ENCODE measurements around the gene DENND1C. TPM values are rescaled to one million over a fixed set of nuclear protein-coding genes. Genes with fewer than 3 reads are reported as not detected.

Gene DENND1C
- 0.11 TPM in 1 of 2 replicates, not detected in the other for total RNA-seq

GRCh38 chr19:6481541-6482342, at the start of gene DENND1C:
TSS of gene DENND1C (minus strand) at chr19:6481787. CDS start at chr19:6481695, 92 bp downstream.

GRCh38 chr19:6530386-6531162, 49.0 kb upstream of the DENND1C start, which contains the start of gene TNFSF9:
TSS of gene TNFSF9 (plus strand) at chr19:6531026. CDS start at chr19:6531037, 11 bp downstream.

GRCh38 chr19:6501740-6502648, 20.4 kb upstream of the DENND1C start, which contains the start of gene TUBB4A:
TSS of gene TUBB4A (minus strand) at chr19:6502309. CDS start at chr19:6502212, 97 bp downstream.

GRCh38 chr19:6464070-6464873, 17.3 kb downstream of the DENND1C start, which contains the start of gene CRB3:
TSS of gene CRB3 (plus strand) at chr19:6464271. CDS start at chr19:6464702, 431 bp downstream.

GRCh38 chr19:6459262-6460098, 22.1 kb downstream of the DENND1C start, which contains the start of gene SLC25A23:
TSS of gene SLC25A23 (minus strand) at chr19:6459792. CDS start at chr19:6459628, 164 bp downstream.

GRCh38 chr19:6433663-6434062, 47.9 kb downstream of the DENND1C start, which contains the start of gene SLC25A41:
TSS of gene SLC25A41 (minus strand) at chr19:6433763. CDS start at chr19:6433693, 70 bp downstream.

GRCh38 chr19:6424195-6424938, 57.2 kb downstream of the DENND1C start, which contains the start of gene KHSRP:
TSS of gene KHSRP (minus strand) at chr19:6424811. CDS start at chr19:6424701, 110 bp downstream.

Other genes with a start within 250 kb of the DENND1C start
- 14.4 and 15.3 TPM in 2 replicates for gene MLLT1, start 201.8 kb downstream of the DENND1C start, total RNA-seq
- gene ACER1, start 148.2 kb downstream of the DENND1C start, total RNA-seq: not detected in 2 replicates
- gene CLPP, start 120.3 kb downstream of the DENND1C start, total RNA-seq: 154 and 157 TPM in 2 replicates
- 37.3 and 111 TPM in 2 replicates for gene ALKBH7, start 109.0 kb downstream of the DENND1C start, total RNA-seq
- 0.34 and 0.62 TPM in 2 replicates for gene PSPN, start 105.9 kb downstream of the DENND1C start, total RNA-seq
- 41.6 and 46.0 TPM in 2 replicates for gene GTF2F1, start 88.6 kb downstream of the DENND1C start, total RNA-seq
- 121 and 168 TPM in 2 replicates for gene KHSRP, start 57.0 kb downstream of the DENND1C start, total RNA-seq
- gene SLC25A41, start 48.0 kb downstream of the DENND1C start, total RNA-seq: not detected in 2 replicates
- gene SLC25A23, start 22.0 kb downstream of the DENND1C start, total RNA-seq: 28.1 and 38.4 TPM in 2 replicates
- gene CRB3, start 17.5 kb downstream of the DENND1C start, total RNA-seq: 19.5 and 23.8 TPM in 2 replicates
- gene TUBB4A, start 20.5 kb upstream of the DENND1C start, total RNA-seq: not detected in 2 replicates
- gene TNFSF9, start 49.2 kb upstream of the DENND1C start, total RNA-seq: 31.5 and 32.5 TPM in 2 replicates
- gene CD70, start 109.4 kb upstream of the DENND1C start, total RNA-seq: 0.16 and 0.46 TPM in 2 replicates
- not detected in 2 replicates for gene TNFSF14, start 188.4 kb upstream of the DENND1C start, total RNA-seq
- 63.2 and 88.6 TPM in 2 replicates for gene C3, start 238.9 kb upstream of the DENND1C start, total RNA-seq

All from hair follicular keratinocyte (primary cell).